Posterior vena cava (tissue), 2 donors: ENCODE data around the gene SLC8B1. TPM values are rescaled to one million over a fixed set of nuclear protein-coding genes. Genes with fewer than 3 reads are reported as not detected.

Source experiments
- DNase-seq: peaks from one replicate; pipeline ENCODE4 v3.0.0-alpha.2; 2020; ENCODE audit warnings: low spot score
- intact Hi-C, 2 donors: fragments of 100-400 bp; cut with DNase I; formaldehyde crosslinking; loops; one replicate each; pipeline versions ENCODE4 v1.14.1 to v1.14.2; 2022 to 2023
- total RNA-seq, 2 donors: library from RNA; stranded (reverse); fragmentation: NEBNext Ultra II Directional; extraction: Animal tissue kit (Norgen Biotek cat#: 25700); gene quantifications; one replicate each; pipeline ENCODE4 v1.2.1, GENCODE V29; 2021
- donor health status: DM: yes; HTN: yes; CAD: no.
- donor health status: DM: yes; HTN: yes; CAD: no.

The SLC8B1 gene
- total RNA-seq, 2 donors from 2014 or later, result 21.6 to 29.8 TPM

DNA sequence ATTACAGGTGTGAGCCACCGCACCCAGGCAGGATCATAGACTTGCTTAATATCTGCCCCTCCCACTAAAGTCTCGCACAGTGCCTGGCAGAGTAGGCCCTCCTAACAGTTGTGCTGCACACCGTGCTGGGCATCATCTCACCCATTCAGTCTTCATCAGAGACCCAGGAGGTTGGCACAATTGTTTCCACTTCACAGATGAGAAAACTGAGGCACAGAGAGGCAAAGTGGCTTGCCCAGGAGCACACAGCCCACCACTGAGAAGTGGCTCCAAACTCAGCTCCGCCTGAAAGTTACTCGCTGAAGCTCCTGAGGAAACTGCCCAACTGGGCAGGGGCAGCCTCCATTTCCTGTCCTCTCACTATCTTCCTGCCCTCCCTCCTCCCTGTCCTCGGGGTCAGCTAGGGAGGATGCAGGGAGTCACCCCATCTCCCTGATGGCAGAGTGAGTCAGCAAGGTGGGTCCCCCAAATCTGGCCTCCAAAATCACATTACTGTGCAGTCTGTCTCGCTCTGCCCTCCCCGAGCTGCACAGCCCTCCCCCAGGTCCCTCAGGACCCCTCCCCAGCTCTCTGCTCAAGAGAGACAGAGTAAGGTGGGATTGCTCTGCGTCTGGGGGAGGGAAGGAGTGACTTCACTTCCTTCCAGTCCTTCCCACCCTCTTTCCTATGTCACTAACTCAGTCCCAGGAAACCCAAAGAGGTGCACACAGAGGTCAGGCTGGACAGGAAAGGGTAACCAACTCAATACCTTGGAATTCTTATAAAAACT is 5.7 kb downstream of the SLC8B1 start:
- no peak for DNase-seq
- intact Hi-C loops, result no loop called here

DNA sequence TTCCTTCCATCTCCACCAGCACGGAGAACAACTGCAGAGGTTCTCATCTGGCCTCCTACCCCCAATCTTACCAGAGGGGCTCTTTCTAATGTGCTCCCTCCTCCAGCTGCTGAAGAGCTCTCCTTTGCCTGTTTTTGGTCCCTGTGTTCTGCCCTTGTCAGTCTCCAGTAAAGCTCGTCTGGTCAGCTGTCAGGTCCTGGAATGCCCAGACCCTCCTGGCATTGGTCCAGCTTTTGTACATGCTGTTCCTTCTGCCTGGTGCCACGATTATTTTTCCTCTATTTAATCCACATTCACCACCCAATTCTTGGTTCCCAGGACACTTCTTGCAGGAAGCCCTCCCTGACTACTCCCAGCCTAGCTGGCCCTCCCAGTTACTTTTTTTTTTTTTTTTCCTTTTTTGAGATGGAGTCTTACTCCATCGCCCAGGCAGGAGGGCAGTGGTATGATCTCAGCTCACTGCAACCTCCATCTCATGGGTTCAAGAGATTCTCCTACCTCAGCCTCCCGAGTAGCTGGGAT is 6.5 kb downstream of the SLC8B1 start:
- intact Hi-C loops, result no loop called here
- no peak for DNase-seq

GRCh38 chr12:113326775-113327395 is 8.0 kb downstream of the SLC8B1 start:
- intact Hi-C loops, result no loop called here
- DNase-seq, result no peak

DNA sequence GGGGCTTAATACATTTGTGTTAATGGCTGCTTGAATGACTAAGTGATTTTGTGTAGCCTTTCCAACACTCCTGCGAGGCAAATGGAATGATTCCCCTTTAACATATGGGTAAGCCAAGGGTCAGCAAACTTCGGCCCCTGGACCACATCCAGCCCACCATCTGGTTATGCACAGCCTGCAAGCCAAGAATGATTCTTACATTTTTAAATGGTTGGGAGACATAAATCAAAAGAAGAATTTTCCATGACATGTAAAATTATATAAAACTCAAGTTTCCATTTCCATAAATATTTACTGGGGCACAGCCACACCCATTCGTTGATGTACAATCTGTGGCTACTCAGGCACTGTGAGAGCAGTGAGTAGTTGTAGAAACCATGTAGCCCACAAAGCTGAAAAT is 9.0 kb downstream of the SLC8B1 start:
- intact Hi-C loops, result no loop called here
- DNase-seq, result no peak

DNA sequence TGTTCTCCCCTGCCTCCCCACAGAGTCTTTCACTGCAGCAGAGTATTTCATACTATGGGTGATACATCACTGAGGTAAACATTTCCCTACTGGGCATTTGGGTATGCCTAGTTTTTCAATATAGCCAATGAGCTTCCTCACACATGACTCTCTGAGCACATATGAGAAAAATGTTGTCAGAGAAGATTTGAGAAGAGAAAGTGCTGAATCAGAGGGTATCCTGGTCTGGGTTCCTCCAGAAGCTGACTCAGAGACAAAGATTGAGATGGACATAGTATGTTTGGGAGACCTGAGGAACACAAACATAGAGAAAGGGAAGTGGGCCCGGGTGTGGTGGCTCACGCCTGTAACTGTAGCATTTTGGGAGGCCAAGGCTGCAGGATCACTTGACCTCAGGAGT is 12.6 kb downstream of the SLC8B1 start:
- DNase-seq, result no peak
- intact Hi-C loops, result no loop called here

DNA sequence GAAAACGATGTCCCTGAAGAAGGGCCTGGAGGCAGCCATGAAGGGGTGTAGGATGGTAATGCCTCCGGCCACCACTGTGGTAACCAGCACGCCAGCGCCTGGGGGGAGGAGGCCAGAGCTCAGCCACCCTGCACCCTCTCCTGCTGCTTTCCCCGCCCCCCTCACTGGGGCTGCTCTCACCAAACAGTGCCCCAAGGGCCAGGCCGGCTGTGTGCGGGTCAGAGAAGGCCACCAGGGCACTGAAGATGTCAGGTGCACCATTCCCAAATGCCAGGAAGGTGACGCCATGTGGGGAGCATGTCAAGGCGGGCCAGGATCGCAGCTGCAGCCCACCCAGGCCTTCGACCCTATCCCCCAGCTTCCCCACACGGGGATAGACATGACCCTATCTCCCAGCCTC is 14.5 kb downstream of the SLC8B1 start:
- intact Hi-C loops, result no loop called here
- DNase-seq, result no peak

DNA sequence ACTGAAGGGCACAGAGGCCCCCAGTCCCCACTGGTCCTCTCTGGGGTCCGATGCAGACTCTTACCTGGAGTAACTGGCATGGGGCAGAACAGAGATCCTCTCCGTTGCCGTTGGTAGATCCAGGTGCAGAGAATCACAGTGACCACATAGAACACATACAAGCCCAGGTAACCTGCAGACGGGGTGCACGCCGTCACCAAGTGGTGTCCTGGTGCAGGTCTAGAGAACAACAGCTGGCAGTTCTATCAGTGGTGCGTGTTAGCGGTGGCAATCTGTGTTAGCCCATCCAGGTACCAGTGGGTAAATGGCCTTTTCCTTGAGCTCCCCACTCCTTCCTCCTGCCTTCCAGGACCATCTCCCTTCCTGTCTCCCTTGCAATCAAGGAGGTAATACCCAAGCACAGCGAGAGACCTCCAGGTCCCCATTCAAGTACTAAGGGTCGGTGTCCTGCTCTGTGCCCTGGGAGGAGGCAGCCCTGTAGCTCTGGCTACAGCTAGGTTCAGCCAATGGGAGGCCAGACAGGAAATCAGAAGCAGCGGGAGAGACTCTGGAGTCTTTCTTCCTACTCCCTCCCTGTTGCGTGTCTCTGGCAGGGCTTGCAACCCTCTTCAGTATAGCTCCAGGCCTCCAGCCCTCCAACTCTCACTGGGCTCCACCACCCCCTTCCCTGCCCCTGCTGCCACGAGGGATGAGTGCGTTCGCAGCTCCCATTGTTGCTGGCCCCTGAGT is 15.8 kb downstream of the SLC8B1 start:
- DNase-seq, result no peak
- intact Hi-C loops, result loop anchor here in 1 of 2 donors (10.0 kb wide), 1 partner anchor 106 kb away; the partner anchor contains the start of gene SDSL

DNA sequence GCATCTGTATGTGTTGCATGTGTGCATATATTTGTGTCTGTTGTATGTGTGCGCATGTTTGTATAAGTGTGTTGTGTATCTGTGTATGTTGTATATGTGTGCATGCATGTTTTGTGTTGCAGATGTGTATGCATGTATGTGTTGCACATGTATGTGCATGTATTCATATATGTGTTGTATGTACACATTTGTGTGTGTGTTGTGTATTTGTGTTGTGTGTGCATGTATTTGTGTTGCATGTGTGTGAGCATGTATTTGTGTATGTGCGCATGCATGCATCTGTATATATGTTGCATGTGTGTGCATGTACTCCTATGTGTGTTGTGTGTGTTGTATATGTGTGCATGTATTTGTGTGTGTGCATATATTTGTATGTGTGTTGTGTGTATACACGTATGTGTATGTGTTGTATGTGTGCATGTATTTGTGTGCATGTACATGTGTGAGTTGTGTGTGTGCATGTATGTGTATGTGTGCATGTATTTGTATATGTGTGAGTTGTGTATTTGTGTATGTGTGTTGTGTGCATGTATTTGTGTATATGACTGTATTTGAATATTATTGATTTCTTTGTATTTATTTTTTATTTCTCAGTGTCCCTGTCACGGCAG is 16.8 kb downstream of the SLC8B1 start:
- no peak for DNase-seq
- intact Hi-C loops, result loop anchor here in 1 of 2 donors (10.0 kb wide), 1 partner anchor 107 kb away; the partner anchor contains the start of gene SDSL

- intact Hi-C loops, result loop anchor here in 1 of 2 donors (10.0 kb wide), 1 partner anchor 108 kb away; the partner anchor contains the start of gene SDSL
- no peak for DNase-seq
These were observed 17.8 kb downstream of the SLC8B1 start for GRCh38 chr12:113317122-113317521.

DNA sequence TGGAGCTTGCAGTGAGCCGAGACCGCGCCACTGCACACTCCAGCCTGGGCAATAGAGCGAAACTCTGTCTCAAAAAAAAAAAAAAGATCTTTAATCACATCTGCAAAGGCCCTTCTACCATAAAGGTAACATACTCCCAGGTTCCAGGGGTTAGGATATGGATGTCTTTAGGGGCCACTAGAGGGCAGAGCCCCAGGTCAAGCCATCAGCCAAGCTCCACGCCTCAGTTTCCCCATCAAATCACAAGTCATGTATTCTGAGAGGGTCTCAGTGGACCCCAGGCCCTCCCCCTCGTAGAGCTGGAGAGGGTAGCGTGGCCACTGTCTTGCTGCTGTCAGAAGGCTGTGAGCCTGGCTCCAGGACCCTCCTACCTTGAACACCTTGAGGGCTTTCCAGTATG is 18.8 kb downstream of the SLC8B1 start:
- no peak for DNase-seq

DNA sequence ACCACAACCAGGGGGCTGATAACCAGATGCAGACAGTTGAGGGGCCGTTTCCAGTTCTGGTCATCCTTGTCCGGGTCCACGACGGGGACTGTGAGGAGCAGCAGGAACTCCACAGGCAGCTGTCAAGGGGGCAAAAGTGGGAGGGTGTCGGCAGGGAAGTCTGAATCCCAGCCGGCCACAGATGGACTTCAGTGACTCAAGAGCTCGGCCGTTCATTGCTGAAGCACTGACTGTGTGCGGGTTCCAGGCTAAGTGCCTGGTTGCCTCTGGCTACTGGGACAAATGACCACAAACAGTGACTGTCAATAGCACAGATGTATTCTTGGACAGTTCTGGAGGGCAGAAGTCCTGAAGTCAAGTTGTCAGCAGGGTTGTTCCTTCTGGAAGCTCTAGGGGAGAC is 19.6 kb downstream of the SLC8B1 start:
- intact Hi-C loops, result loop anchor here in 1 of 2 donors (10.0 kb wide), 1 partner anchor 109 kb away; the partner anchor contains the start of gene SDSL
- no peak for DNase-seq

More for the DNA sequence above, 18.8 kb downstream of the SLC8B1 start:
- intact Hi-C loops, result loop anchor here in 1 of 2 donors (10.0 kb wide), 1 partner anchor 109 kb away; the partner anchor contains the start of gene SDSL

DNA sequence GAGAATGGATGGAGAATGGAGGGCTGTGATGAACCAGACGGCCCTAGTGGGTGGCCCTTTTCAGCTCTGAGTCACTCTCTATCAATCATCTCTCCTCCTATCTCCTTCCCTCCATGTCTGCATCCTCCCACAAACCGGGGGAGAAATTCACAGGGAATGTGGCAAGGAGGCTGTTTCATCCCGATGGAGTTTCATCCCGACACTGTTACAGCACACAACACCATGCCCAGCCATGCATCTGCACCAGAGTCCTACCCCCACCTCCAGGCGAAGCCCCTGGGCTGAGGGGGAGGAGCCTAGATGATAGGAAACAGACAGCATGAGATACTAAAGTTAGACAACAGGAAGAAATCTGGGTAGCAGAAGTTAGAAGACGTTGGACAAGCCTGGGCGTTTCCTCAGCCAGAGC is 20.8 kb downstream of the SLC8B1 start:
- intact Hi-C loops, result loop anchor here in 1 of 2 donors (10.0 kb wide), 1 partner anchor 111 kb away; the partner anchor contains the start of gene SDSL
- no peak for DNase-seq

GRCh38 chr12:113310489-113310888 is 24.4 kb downstream of the SLC8B1 start:
- no peak for DNase-seq
- intact Hi-C loops, result loop anchor here in 1 of 2 donors (10.0 kb wide), 1 partner anchor 114 kb away; the partner anchor contains the start of gene SDSL

GRCh38 chr12:113306382-113306781 is 28.5 kb downstream of the SLC8B1 start:
- no peak for DNase-seq
- intact Hi-C loops, result no loop called here

DNA sequence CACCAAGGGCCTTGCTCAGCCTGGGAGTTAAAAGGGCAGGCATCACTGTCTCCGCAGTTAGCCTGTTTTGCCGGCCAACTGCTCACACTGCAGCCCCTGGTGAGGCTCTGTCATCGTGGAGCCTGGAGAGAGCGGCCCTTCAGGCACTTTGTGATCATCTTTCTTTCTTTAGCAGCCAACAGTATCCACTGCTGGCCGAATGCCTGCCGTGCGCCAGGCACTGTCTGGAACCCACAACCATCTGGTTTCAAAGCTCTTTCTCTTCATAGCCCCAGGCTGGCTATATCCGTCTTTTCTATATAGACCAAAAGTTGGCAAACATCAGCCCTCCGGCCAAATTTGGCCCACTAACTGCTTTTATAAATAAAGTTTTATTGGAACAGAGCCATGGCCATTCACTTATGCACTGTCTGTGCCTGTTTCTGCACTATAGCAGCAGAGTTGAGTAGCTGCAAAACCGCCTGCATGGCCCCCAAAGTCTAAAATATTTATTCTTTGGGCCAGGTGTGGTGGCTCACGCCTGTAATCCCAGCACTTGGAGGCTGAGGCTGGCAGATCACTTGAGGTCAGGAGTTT is 29.5 kb downstream of the SLC8B1 start:
- intact Hi-C loops, result no loop called here
- no peak for DNase-seq

GRCh38 chr12:113302886-113303640 is 31.8 kb downstream of the SLC8B1 start:
- intact Hi-C loops, result no loop called here

DNA sequence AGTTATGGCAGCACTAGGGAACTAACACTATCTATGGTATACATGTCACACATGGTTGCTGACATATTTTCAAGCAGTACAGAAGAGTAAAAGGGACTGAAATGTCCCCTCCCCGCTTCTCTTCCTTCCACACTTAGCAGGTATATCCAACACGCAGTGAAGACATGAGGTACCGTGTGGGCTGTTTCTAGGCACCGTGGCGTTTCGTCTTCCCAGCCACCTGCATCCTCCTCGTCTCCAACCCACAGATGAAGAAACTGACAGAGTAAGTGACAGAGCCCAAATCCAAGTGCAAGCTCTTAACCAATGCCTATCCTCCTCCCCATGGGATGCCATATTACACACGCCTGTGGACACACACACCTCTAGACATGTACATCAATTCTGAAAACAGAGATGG is 32.4 kb downstream of the SLC8B1 start:
- no peak for DNase-seq
- intact Hi-C loops, result no loop called here

More at GRCh38 chr12:113302886-113303640, 31.8 kb downstream of the SLC8B1 start:
- no peak for DNase-seq

DNA sequence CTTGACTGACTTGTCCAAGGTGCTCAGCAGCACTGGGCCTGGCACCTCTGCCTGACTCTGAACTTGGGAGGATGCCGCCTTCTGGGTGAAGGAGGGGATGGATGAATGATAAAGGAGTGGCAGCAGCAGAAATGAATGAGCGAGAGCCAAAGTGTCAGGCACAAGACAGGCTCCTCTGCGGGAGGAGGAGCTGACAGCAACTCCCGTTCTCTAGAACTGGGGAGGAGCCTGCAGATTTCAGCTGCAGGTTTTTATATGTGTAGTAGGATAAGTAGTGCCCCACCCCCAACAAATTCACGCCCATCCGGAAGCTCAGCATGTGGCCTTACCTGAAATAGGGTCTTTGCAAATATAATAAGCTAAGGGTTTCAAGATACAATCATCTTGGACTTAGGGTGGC is 33.1 kb downstream of the SLC8B1 start:
- DNase-seq, result no peak
- intact Hi-C loops, result no loop called here
